Body of pancreas (tissue), 4 donors: ENCODE measurements around the gene TMEM45A. TPM values are rescaled to one million over a fixed set of nuclear protein-coding genes. Genes with fewer than 3 reads are reported as not detected.
"Not testable (repeated sequence)": the region's sequence is repeated elsewhere in the genome, so short reads cannot be mapped to it uniquely, and the experiment has no call there.

Experiments
- ATAC-seq: fragments of 150-250 bp; one replicate; pipeline ENCODE4 v1.9.1; 2016
- DNase-seq, 4 donors: peaks; one replicate each; pipeline ENCODE4 v3.0.0-alpha.2; 2019
- H3K27ac ChIP-seq, 4 donors: fragments of 200-600 bp; sonication (generic); 1 replicate in 3 of 4; 2 replicates in 1 of 4; pipeline versions ENCODE4 v1.5.1 to v1.6.1; 2016 to 2019; ENCODE audit warnings: mild to moderate bottlenecking in 1 of 4, mixed read lengths in 1 of 4, moderate library complexity in 1 of 4
- H3K27me3 ChIP-seq, 2 donors: fragments of 200-600 bp; sonication (generic); one replicate each; pipeline ENCODE4 v1.6.0; 2016; ENCODE audit warnings: mild to moderate bottlenecking in 1 of 2
- H3K36me3 ChIP-seq, 2 donors: fragments of 200-600 bp; sonication (generic); replicated peaks in 1 of 2; 2 replicates each; pipeline ENCODE4 v1.5.1; 2016; ENCODE audit warnings: low read depth in 2 of 2; ENCODE audit not compliant: insufficient read depth in 1 of 2
- H3K4me1 ChIP-seq: fragments of 200-600 bp; sonication (generic); one replicate; pipeline ENCODE4 v1.6.0; 2016
- H3K4me3 ChIP-seq, 2 donors: fragments of 200-600 bp; sonication (generic); 1 replicate in 1 of 2; 2 replicates in 1 of 2; pipeline ENCODE4 v1.5.1; 2016 to 2019
- H3K9me3 ChIP-seq, 3 donors: fragments of 200-600 bp; sonication (generic); 1 replicate in 2 of 3; 2 replicates in 1 of 3; pipeline ENCODE4 v1.5.1; 2016
- CTCF ChIP-seq, 7 experiments: fragments of 450-650 bp in 4 of 7; fragments of 200-600 bp in 3 of 7; sonication (generic) in 3 of 7; IDR thresholded peaks; one replicate each; pipeline ENCODE4 v1.5.1; 2016 to 2019; ENCODE audit warnings: antibody characterized with exemption in 7 of 7
- POLR2A ChIP-seq, 3 donors: fragments of 450-650 bp; IDR thresholded peaks; one replicate each; pipeline ENCODE4 v1.6.1; 2016; ENCODE audit warnings: antibody characterized with exemption in 3 of 3, mild to moderate bottlenecking in 2 of 3
- WGBS, 2 donors: methylation state at CpG; one replicate each; pipeline ENCODE4 v1.1.5; 2017; 5-methylcytosine and 5-hydroxymethylcytosine counted together
- intact Hi-C: fragments of 100-400 bp; cut with DNase I; formaldehyde crosslinking; loops from one replicate; pipeline ENCODE4 v1.15.1; 2023
- total RNA-seq, 2 donors: library from RNA; depleted of rRNA; stranded (reverse); fragments of >200 nt; gene quantifications; one replicate each; pipeline ENCODE4 v1.1.0, GENCODE V29; 2016

Gene TMEM45A
- total RNA-seq, 2 donors from 2014 or later: 13.7 to 24.1 TPM

GRCh38 chr3:100499651-100500050 is 7.2 kb downstream of the TMEM45A start:
- DNase-seq: no peak
- Histone ChIP-seq H3K9me3 (no peaks in the 10 kb centered on the region), H3K27me3 (no peaks in the 10 kb centered on the region), H3K4me3 (no peak overlapping the region), H3K36me3 (no peaks in the 10 kb centered on the region), H3K4me1 (no peaks in the 10 kb centered on the region), H3K27ac (no peak overlapping the region)
- intact Hi-C loops: no loop called here
- 96 to 97% methylated on average over 4 of the region's 4 CpGs for WGBS, 2 donors
- no peak for ATAC-seq
- TF ChIP-seq POLR2A (IDR thresholded peaks at IDR 0.05) (no peak), CTCF (IDR thresholded peaks at IDR 0.05) (no peak)

GRCh38 chr3:100500320-100500880 is 8.0 kb downstream of the TMEM45A start:
- H3K27ac ChIP-seq: no peak overlapping the region
- WGBS, 2 donors: 77 to 89% methylated on average over 8 of the region's 8 CpGs
- no peaks in the 10 kb centered on the region for H3K9me3 ChIP-seq
- H3K27me3 ChIP-seq: no peaks in the 10 kb centered on the region
- ATAC-seq: no peak
- TF ChIP-seq CTCF (IDR thresholded peaks at IDR 0.05) (no peak), POLR2A (IDR thresholded peaks at IDR 0.05) (no peak)
- no peak overlapping the region for H3K4me3 ChIP-seq
- DNase-seq: no peak
- intact Hi-C loops: no loop called here
- no peaks in the 10 kb centered on the region for H3K4me1 ChIP-seq
- no peaks in the 10 kb centered on the region for H3K36me3 ChIP-seq

- no peak overlapping the region for H3K4me3 ChIP-seq
- peaks cover 0 to 9% (median 0%) of the 10 kb centered on the region in 3 donors for H3K9me3 ChIP-seq
- no peaks in the 10 kb centered on the region for H3K27me3 ChIP-seq
- H3K27ac ChIP-seq: no peak overlapping the region
- no peak for TF ChIP-seq CTCF (IDR thresholded peaks at IDR 0.05)
- no peak for DNase-seq
- intact Hi-C loops: no loop called here
- H3K4me1 ChIP-seq: no peaks in the 10 kb centered on the region
- WGBS, 2 donors: 90 to 95% methylated on average over 1 of the region's 1 CpG
- no peak for ATAC-seq
- H3K36me3 ChIP-seq: no peaks in the 10 kb centered on the region
These were observed 11.0 kb downstream of the TMEM45A start for GRCh38 chr3:100503448-100503847.

GRCh38 chr3:100506355-100506754 is 13.9 kb downstream of the TMEM45A start:
- H3K36me3 ChIP-seq: no peaks in the 10 kb centered on the region
- no peak overlapping the region for H3K27ac ChIP-seq
- TF ChIP-seq CTCF (IDR thresholded peaks at IDR 0.05) (no peak), POLR2A (IDR thresholded peaks at IDR 0.05) (no peak)
- peaks cover 0 to 10% (median 0%) of the 10 kb centered on the region in 3 donors for H3K9me3 ChIP-seq
- no peak overlapping the region for H3K4me3 ChIP-seq
- H3K27me3 ChIP-seq: no peaks in the 10 kb centered on the region
- no peaks in the 10 kb centered on the region for H3K4me1 ChIP-seq
- ATAC-seq: no peak
- no peak for DNase-seq
- 87 to 93% methylated on average over 2 of the region's 2 CpGs for WGBS, 2 donors
- intact Hi-C loops: no loop called here

GRCh38 chr3:100509818-100510217 is 17.4 kb downstream of the TMEM45A start:
- H3K36me3 ChIP-seq, H3K4me1 ChIP-seq, H3K9me3 ChIP-seq, H3K27me3 ChIP-seq, DNase-seq, H3K4me3 ChIP-seq, ATAC-seq, intact Hi-C loops, H3K27ac ChIP-seq: not testable (repeated sequence)
- WGBS, 2 donors: 95% methylated on average over 10 to 11 of the region's 15 CpGs
